ENCODE measurements around the gene ARMC9.

The ARMC9 gene

DNA sequence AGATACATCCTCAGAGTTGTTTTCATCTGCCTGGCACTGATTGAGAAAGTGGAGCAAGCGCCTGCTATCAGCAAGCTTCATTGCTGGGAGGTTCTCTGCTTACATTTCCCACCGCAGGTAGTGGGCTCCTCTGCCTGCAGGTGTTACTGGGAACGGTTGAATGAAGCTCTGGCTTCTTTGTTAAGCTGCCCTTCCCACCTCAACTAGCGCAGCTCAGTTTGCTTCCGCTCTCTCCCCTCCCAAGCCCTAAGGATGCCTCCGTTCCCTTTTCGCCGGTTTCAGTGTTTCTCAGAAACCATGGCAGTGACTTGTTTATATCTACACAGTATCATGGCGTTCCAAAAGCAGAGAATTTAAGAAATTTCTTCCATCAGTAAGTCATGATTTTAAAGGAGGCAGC lies 124.9 kb downstream of the ARMC9 start:
- DNase-seq (ENCODE audit: extremely low read depth, insufficient read length): no peak
- no peak overlapping the region for H3K4me3 ChIP-seq (replicated peaks; ENCODE audit: low read depth, low read length)
- TF ChIP-seq, protein P1, sequence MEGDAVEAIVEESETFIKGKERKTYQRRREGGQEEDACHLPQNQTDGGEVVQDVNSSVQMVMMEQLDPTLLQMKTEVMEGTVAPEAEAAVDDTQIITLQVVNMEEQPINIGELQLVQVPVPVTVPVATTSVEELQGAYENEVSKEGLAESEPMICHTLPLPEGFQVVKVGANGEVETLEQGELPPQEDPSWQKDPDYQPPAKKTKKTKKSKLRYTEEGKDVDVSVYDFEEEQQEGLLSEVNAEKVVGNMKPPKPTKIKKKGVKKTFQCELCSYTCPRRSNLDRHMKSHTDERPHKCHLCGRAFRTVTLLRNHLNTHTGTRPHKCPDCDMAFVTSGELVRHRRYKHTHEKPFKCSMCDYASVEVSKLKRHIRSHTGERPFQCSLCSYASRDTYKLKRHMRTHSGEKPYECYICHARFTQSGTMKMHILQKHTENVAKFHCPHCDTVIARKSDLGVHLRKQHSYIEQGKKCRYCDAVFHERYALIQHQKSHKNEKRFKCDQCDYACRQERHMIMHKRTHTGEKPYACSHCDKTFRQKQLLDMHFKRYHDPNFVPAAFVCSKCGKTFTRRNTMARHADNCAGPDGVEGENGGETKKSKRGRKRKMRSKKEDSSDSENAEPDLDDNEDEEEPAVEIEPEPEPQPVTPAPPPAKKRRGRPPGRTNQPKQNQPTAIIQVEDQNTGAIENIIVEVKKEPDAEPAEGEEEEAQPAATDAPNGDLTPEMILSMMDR (IDR thresholded peaks at IDR 0.05; ENCODE audit: insufficient read depth, low read length, poor library complexity, severe bottlenecking): no peak
- H3K36me3 ChIP-seq (ENCODE audit: control insufficient read depth, insufficient read depth, low read length): no peaks in the 10 kb centered on the region
- no peaks in the 10 kb centered on the region for H3K27me3 ChIP-seq (replicated peaks; ENCODE audit: control insufficient read depth, insufficient read depth, low read length)

DNA sequence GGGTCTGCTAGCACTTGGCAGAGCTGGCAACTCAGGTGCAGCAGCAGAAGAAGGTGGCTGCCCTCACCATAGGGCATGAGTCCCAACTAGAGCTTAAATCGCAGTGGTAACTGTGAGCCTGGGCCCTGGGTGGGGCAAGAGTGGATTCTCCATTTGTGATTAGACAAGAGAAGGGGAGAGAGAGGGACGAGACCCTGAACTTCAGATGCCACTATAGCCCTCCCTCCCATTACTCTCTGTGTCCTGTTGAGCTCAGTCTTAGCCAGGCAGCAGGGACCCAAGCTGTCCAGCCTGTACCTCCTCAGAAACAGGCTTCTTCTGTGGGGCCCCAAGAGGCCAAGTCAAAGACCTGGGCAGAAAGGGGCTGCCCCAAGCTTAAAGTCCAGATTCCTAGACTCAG lies 127.4 kb downstream of the ARMC9 start:
- DNase-seq (ENCODE audit: extremely low read depth, insufficient read length): no peak
- Histone ChIP-seq H3K27me3 (replicated peaks; ENCODE audit: control insufficient read depth, insufficient read depth, low read length) (no peaks in the 10 kb centered on the region), H3K4me3 (replicated peaks; ENCODE audit: low read depth, low read length) (no peak overlapping the region), H3K36me3 (ENCODE audit: control insufficient read depth, insufficient read depth, low read length) (no peaks in the 10 kb centered on the region)
- TF ChIP-seq, protein P1 (IDR thresholded peaks at IDR 0.05; ENCODE audit: insufficient read depth, low read length, poor library complexity, severe bottlenecking): no peak

DNA sequence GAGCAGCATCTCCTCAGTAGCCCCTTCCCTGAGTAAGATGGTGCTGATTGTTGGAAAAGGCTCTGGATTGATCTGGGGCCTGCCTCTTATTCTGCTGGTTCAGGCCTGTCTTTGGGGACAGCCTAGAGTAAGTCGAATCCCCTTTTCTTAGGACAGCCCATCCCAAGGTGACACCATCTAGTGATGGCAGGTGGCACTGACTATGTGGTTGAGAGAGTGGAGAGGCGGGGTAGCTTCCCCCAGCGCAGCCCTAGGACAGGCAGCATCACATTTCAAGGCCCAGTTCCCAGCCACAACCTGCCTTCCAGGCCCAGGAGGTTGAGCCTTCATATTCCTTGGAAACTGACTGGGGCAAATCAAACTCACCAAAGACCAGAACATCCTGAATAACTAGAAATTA lies 128.0 kb downstream of the ARMC9 start:
- no peak for DNase-seq (ENCODE audit: extremely low read depth, insufficient read length)
- no peaks in the 10 kb centered on the region for H3K36me3 ChIP-seq (ENCODE audit: control insufficient read depth, insufficient read depth, low read length)
- no peaks in the 10 kb centered on the region for H3K27me3 ChIP-seq (replicated peaks; ENCODE audit: control insufficient read depth, insufficient read depth, low read length)

DNA sequence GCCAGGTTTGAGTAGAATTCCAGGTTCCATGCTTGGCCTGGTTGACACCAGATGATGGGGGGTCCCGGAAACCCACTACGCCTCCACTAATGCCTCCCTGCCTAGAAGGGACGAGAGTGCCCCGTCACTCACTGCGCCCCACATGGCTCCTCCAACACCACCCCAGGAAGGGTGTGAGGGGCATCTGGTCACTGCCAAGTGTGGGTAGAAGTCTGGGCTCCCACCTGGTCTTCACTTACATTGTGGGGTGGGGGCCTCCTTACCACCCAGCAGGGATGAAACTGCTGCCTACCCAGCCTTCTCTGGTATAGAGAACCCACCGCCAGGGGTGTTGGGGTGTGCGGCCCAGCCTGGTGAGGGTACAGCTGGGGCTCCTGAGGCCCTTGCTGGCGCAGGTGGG lies 131.9 kb downstream of the ARMC9 start:
- DNase-seq (ENCODE audit: extremely low read depth, insufficient read length): no peak
- Histone ChIP-seq H3K36me3 (ENCODE audit: control insufficient read depth, insufficient read depth, low read length) (no peaks in the 10 kb centered on the region), H3K4me3 (replicated peaks; ENCODE audit: low read depth, low read length) (no peak overlapping the region), H3K27me3 (replicated peaks; ENCODE audit: control insufficient read depth, insufficient read depth, low read length) (no peaks in the 10 kb centered on the region)
- TF ChIP-seq, protein P1 (IDR thresholded peaks at IDR 0.05; ENCODE audit: insufficient read depth, low read length, poor library complexity, severe bottlenecking): no peak

More for the DNA sequence above, 128.0 kb downstream of the ARMC9 start:
- TF ChIP-seq, protein P1 (IDR thresholded peaks at IDR 0.05; ENCODE audit: insufficient read depth, low read length, poor library complexity, severe bottlenecking): no peak
- H3K4me3 ChIP-seq (replicated peaks; ENCODE audit: low read depth, low read length): no peak overlapping the region

DNA sequence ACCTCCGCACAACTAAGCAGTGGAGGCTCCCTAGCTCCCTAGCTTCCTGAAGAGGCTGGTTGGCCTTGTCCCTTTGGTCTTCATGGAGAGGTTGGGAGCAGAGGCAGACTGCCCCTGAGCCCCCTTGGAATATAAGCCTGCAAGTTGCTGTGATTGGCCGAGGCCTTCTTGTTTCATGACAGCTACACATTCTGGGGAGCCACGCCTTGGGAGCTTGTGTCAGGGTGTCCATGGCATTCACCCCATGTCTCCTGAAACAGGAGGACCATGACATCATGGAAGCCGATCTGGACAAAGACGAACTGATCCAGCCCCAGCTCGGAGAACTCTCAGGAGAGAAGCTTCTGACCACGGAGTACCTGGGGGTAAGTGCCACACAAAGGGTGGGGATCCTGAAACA lies 133.1 kb downstream of the ARMC9 start:
- no peak overlapping the region for H3K4me3 ChIP-seq (replicated peaks; ENCODE audit: low read depth, low read length)
- DNase-seq (ENCODE audit: extremely low read depth, insufficient read length): no peak
- no peaks in the 10 kb centered on the region for H3K36me3 ChIP-seq (ENCODE audit: control insufficient read depth, insufficient read depth, low read length)
- H3K27me3 ChIP-seq (replicated peaks; ENCODE audit: control insufficient read depth, insufficient read depth, low read length): no peaks in the 10 kb centered on the region
- TF ChIP-seq, protein P1 (IDR thresholded peaks at IDR 0.05; ENCODE audit: insufficient read depth, low read length, poor library complexity, severe bottlenecking): no peak

DNA sequence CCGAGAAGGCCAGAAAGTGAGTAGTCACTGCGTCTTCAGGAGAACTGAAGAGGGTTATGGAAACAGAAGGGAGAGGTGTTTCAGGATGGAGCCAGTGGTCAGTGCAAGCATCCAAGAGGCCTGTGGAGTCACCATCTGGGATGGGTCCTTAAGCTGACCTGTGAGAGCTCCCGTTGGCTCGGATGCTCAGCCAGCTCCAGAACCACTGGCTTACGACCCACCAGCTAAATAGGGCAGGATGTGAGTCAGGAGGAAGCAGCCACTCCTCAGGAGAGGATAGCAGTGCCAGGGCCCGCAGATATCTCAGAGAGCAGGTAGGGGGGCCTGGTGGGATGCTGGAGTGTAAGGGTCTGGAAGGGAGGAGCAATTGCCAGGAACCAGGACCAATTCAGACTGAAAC lies 134.0 kb downstream of the ARMC9 start:
- DNase-seq (ENCODE audit: extremely low read depth, insufficient read length): no peak
- no peak overlapping the region for H3K4me3 ChIP-seq (replicated peaks; ENCODE audit: low read depth, low read length)
- TF ChIP-seq, protein P1 (IDR thresholded peaks at IDR 0.05; ENCODE audit: insufficient read depth, low read length, poor library complexity, severe bottlenecking): no peak
- H3K27me3 ChIP-seq (replicated peaks; ENCODE audit: control insufficient read depth, insufficient read depth, low read length): no peaks in the 10 kb centered on the region
- H3K36me3 ChIP-seq (ENCODE audit: control insufficient read depth, insufficient read depth, low read length): no peaks in the 10 kb centered on the region

Measured in GM06990 (cell line).